Activated CD8-positive, alpha-beta memory T cell treated with anti-CD3 and anti-CD28 coated beads, Interleukin-2, amount 50 U/mL, for 4 hours (primary cell): ENCODE data around the gene NKX2-8.
"Not testable (repeated sequence)": the region's sequence is repeated elsewhere in the genome, so short reads cannot be mapped to it uniquely, and the experiment has no call there.

Experiments
- DNase-seq: peaks from one replicate; pipeline ENCODE4 v3.0.0-alpha.2; 2020

Gene NKX2-8

DNA sequence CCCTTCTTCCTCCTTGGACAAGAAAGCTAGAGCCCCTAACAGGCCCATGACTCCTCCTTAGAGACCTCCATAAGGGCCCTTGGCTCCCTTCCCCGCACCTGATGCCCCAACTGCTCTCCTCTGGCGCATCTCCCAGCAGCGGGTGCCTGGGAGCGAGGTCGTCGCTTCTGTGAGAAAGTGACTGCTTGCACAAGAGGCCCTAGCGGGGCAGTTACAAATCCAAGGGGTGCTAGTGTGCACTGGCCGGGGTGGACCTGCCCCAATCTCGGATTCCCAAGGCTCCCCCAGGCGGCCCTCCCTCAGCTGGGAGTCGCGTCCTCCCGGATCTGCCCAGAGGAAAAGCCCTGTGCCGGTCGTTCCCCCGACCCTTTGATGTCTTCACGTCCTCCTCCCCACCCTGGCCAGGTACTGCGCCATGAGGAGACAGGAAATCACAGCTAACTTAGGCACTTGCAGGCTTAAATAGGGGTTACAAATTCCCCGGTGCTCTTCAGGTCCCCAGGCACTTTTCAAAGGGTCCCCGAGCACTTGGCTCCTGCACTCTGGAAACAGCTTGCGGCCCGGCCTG is 2.8 kb downstream of the NKX2-8 start:
- DNase-seq, result no peak

DNA sequence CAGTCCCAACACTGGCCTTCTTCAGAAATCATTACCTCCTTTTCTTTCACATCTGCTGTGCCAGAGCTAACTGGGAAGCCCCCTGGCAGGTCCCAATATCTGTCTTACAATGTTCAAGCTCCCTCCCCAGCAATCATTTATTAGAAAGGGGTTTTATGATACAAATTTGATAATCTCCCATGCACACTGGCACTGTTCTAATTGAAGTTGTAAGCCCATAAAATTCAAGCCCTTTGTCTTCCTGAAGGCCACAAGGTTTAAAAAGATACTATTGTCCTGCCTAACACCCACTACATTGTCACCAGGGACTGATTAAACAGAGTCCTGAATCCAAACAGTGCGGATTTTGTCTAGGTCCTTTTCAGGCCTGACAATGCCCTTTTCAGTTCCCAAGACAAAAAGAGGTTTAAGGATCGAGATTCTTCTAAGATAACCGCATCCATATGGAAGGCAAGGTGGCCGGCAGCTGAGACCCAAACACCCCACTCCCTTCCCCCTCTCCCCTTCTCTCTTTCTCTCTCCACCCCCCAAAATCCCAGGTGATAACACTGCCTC is 3.3 kb downstream of the NKX2-8 start:
- no peak for DNase-seq

DNA sequence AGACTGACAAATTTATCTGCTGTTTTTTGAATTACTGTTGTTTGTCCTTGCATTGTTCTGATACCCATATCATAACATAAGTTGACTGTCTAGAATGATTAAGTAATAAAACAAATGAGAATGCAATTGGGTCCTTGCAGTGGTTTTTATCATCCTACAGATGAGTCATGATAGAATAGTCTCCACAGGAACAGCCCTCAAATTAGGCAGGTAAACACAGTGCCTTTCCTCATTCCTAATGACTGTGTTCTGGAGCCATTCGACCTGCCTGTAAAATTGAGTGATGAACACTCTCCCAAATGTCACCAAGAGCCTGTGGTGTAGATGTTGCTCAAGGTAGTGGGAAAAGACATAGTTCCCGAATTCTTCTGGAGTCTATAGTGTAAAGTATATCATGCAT is 12.3 kb downstream of the NKX2-8 start:
- no peak for DNase-seq

DNA sequence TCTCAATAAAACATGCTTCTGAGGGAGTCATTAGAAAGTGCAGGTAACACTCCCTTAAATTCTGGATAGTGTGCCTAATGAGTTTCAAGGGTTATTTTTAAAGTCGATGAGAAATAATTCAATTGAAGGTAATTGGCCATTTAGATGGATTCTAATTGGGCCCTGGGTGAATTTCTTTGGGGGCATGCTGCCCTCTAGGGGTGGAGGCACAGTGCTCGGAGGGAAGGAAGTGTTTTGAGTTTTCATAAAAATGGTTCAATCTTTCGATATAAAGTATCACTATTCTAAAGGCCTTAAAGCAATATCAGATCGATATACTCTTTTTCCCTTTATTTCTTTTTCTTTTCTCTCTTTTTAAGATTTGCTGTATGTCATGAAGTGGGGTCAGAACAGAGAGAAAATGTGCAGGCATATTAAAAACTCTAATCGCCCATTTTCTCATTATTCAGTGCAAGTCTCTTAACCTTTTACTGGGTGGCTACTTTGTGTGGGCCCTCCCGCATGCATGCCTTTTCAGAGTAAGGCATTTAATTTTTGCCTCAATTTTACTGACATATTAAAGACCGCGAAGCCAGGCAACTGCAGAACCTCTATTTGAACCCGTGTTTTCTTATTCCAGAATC is 25.5 kb downstream of the NKX2-8 start:
- DNase-seq, result no peak

DNA sequence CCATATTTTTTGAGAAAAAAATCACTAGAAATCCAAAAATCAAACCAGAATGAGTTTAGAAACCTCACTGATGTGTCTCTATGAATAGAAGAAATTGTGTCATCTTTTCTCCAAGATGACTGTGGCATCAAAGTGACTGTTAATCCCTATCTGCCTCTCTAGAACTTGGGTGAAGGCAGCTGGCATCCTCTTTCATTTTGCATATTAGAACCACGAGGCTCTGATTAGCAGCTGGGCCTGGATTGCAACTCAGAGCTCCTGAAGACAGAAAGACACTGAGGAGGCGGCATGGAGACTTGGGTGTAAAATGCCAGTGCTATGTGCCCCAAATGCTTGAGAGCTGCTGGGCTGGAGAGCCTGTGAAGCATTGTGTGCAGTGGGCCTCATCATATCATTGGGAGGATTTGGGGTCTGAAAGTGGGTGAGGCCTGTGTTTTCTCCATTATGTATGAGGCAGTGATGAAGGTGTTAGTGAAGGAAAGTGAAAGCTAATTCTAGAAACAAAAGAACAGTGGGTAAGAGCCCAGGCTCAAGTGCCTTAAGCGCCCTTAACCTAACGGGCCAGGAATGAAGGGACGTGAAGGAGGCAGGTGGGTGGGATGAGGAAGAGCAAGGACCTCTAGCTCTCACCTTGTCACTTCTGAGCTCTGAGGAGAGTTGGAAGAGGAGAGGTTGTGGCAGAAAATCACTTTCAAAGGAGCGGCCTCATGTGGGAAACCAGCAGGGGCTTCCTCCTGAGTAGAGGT is 26.2 kb downstream of the NKX2-8 start:
- no peak for DNase-seq

DNA sequence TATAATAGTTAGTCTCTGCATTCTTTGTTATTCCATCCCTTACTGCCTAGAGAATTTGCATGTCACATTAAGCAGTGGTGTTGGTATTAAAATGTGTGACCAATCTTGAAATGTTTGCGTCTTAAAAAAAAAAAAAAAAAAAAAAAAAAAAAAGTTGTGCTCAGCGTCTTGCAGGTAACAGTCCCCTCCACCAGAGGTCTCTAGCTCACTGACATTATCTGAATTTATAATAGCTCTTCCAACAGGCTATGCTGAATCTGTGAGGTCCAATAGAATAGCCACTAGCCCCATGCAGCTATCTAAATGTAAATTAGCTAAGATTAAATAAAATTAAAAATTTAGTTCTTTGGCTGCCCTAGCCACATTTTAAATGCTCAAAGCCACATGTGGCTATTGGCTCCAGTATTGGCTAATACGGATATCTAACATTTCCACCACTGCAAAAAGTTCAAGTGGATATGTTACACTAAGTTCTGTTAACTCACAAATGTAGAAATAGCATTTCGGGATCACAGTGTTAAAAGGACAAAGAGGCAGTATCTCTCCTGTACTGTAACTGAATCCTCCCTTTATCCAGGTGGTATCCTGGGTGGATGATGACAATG is 28.7 kb downstream of the NKX2-8 start:
- DNase-seq, result no peak

DNA sequence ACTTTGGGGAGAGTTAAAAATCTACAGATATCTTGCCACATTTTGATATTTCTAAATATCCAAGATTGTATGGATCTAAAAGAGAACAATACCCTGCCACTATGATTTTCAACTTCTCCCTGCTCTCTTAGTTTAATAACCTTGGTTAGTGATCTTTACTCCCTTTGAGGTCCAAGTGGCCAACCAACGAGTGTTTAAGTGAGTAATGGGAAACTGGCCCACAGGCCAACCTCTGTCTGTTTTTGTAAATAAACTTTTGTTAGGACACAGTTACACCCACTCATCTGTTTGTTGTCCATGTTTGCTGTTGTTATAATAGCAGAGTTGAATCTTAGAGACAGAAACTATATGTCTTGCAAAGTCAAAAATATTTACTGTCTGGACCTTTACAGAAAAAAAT is 31.5 kb downstream of the NKX2-8 start:
- no peak for DNase-seq

DNA sequence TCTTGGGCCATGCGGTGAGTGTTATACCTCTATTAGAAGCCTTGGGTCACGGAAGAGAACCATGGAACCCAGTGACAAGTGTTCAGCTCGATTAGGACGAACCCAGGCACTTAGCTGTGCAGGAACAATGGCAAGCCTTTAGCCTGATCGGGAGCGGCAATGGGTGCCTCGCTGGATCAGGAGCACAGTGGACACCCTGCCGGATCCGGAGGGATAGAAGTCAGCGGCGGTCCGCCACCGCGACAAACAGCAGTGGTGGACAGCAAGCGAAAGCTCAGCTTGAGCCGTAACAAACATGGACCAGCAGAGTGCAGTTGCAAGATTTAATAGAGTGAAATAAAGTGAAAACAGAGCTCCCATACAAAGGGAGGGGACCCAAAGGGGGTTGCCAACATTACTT is 38.1 kb downstream of the NKX2-8 start:
- DNase-seq, result not testable (repeated sequence)

DNA sequence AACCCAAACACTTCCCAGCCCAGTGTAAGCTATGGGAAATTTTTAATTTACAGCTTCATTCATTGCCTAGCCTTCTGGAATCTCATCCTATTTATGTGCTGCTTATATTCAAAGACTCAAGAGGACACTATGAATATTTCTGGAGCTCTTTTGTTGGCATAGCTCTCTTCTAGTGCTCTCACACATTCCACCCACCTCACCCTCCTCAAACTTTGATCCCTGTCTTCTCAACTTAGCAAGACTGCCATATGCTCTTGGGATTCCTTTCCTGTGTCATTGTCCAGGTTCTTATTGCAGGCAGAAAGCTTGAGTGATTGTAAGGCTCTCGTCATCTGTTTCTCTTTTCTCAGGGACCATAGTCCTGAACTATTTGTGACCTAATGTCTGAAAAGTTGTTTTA is 44.4 kb downstream of the NKX2-8 start:
- no peak for DNase-seq
